Gastrocnemius medialis (tissue), 4 donors: ENCODE data around the gene CACNA2D3. TPM values are rescaled to one million over a fixed set of nuclear protein-coding genes. Genes with fewer than 3 reads are reported as not detected.

Source experiments
- ATAC-seq, 2 donors: fragments of 150-250 bp; one replicate each; pipeline ENCODE4 v1.9.1; 2016
- DNase-seq, 2 donors: peaks; one replicate each; pipeline ENCODE4 v3.0.0-alpha.2; 2019
- H3K27ac ChIP-seq, 4 donors: fragments of 200-600 bp; sonication (generic); 1 replicate in 1 of 4; 2 replicates in 3 of 4; pipeline ENCODE4 v1.5.1; 2016 to 2018; ENCODE audit warnings: mild to moderate bottlenecking in 2 of 4, moderate library complexity in 1 of 4
- H3K27me3 ChIP-seq, 3 donors: fragments of 200-600 bp; sonication (generic) in 2 of 3; 1 replicate in 1 of 3; 2 replicates in 2 of 3; pipeline versions ENCODE4 v1.5.1 to v1.6.0; 2016 to 2019; ENCODE audit warnings: mild to moderate bottlenecking in 1 of 3, moderate library complexity in 1 of 3
- H3K36me3 ChIP-seq, 2 donors: fragments of 200-600 bp; sonication (generic) in 1 of 2; one replicate each; pipeline ENCODE4 v1.5.1; 2017 to 2018
- H3K4me1 ChIP-seq, 2 donors: fragments of 200-600 bp; sonication (generic) in 1 of 2; one replicate each; pipeline ENCODE4 v1.5.1; 2016 to 2017; ENCODE audit warnings: mild to moderate bottlenecking in 2 of 2
- H3K4me3 ChIP-seq, 4 donors: fragments of 200-600 bp; sonication (generic) in 3 of 4; 1 replicate in 1 of 4; 2 replicates in 3 of 4; pipeline ENCODE4 v1.5.1; 2016 to 2019; ENCODE audit warnings: mild to moderate bottlenecking in 2 of 4
- H3K9me3 ChIP-seq, 3 donors: fragments of 200-600 bp; sonication (generic) in 2 of 3; 1 replicate in 1 of 3; 2 replicates in 2 of 3; pipeline ENCODE4 v1.5.1; 2016 to 2019
- CTCF ChIP-seq, 5 experiments: fragments of 450-650 bp in 3 of 5; fragments of 200-600 bp in 2 of 5; sonication (generic) in 2 of 5; IDR thresholded peaks in 4 of 5; conservative IDR thresholded peaks in 1 of 5; 1 replicate in 4 of 5; 2 replicates in 1 of 5; pipeline ENCODE4 v1.5.1; 2016 to 2019; ENCODE audit warnings: antibody characterized with exemption in 5 of 5, mild to moderate bottlenecking in 3 of 5, moderate library complexity in 3 of 5
- POLR2A ChIP-seq, 2 donors: fragments of 450-650 bp; IDR thresholded peaks; one replicate each; pipeline ENCODE4 v1.6.1; 2017; ENCODE audit warnings: antibody characterized with exemption in 2 of 2, mild to moderate bottlenecking in 2 of 2, moderate library complexity in 2 of 2
- in situ Hi-C, 4 donors: fragments of 200-750 bp; cut with MboI; loops; one replicate each; pipeline versions ENCODE4 v1.15.0 to v1.8.0; 2017; ENCODE audit warnings: low sequenced_read_pairs in 4 of 4
- intact Hi-C: fragments of 100-400 bp; cut with DNase I; formaldehyde crosslinking; loops from one replicate; pipeline ENCODE4 v1.15.1; 2023; ENCODE audit warnings: low total_unique reads
- total RNA-seq, 4 donors: library from RNA; depleted of rRNA; stranded (reverse); fragments of >200 nt; gene quantifications; one replicate each; pipeline versions ENCODE4 v1.1.0 to v1.2.3, GENCODE V29; 2016

CACNA2D3 gene
- total RNA-seq, 4 donors from 2014 or later = 4.7 to 14.4 (median 7.1) TPM

- no peak overlapping the region for H3K4me3 ChIP-seq
- no peaks in the 10 kb centered on the region for H3K36me3 ChIP-seq
- in situ Hi-C loops = loop anchor here in 2 of 4 donors (10.0 to 25.0 kb wide), 3 partner anchors 91 to 219 kb away; no protein-coding TSS in a partner anchor
- intact Hi-C loops = no loop called here
- no peak overlapping the region for H3K27ac ChIP-seq
- H3K9me3 ChIP-seq = no peaks in the 10 kb centered on the region
- ATAC-seq (no peak), DNase-seq (no peak)
- peaks cover 16 to 20% of the 10 kb centered on the region in 2 donors for H3K4me1 ChIP-seq
- TF ChIP-seq CTCF (IDR thresholded peaks at IDR 0.05 in 4 of 5, conservative IDR thresholded peaks at IDR 0.05 in 1 of 5) (no peak), POLR2A (IDR thresholded peaks at IDR 0.05) (no peak)
- H3K27me3 ChIP-seq = no peaks in the 10 kb centered on the region
These were observed 833.6 kb downstream of the CACNA2D3 start for GRCh38 chr3:54955941-54956340.

GRCh38 chr3:54957711-54958110, 835.4 kb downstream of the CACNA2D3 start:
- ATAC-seq (no peak), DNase-seq (no peak)
- Histone ChIP-seq H3K36me3 (no peaks in the 10 kb centered on the region), H3K4me1 (peaks cover 8 to 14% of the 10 kb centered on the region in 2 donors), H3K4me3 (no peak overlapping the region), H3K27ac (no peak overlapping the region), H3K9me3 (no peaks in the 10 kb centered on the region), H3K27me3 (no peaks in the 10 kb centered on the region)
- intact Hi-C loops = no loop called here
- TF ChIP-seq POLR2A (IDR thresholded peaks at IDR 0.05) (no peak), CTCF (IDR thresholded peaks at IDR 0.05 in 4 of 5, conservative IDR thresholded peaks at IDR 0.05 in 1 of 5) (no peak)
- in situ Hi-C loops = loop anchor here in 2 of 4 donors (10.0 to 25.0 kb wide), 3 partner anchors 93 to 217 kb away; no protein-coding TSS in a partner anchor

GRCh38 chr3:54960082-54960481, 837.7 kb downstream of the CACNA2D3 start:
- in situ Hi-C loops = loop anchor here in 1 of 4 donors (25.0 kb wide), 1 partner anchor 98 kb away; no protein-coding TSS in a partner anchor
- DNase-seq (no peak), ATAC-seq (no peak)
- Histone ChIP-seq H3K4me3 (no peak overlapping the region), H3K36me3 (no peaks in the 10 kb centered on the region), H3K27me3 (no peaks in the 10 kb centered on the region), H3K4me1 (no peaks in the 10 kb centered on the region), H3K9me3 (no peaks in the 10 kb centered on the region), H3K27ac (no peak overlapping the region)
- intact Hi-C loops = no loop called here
- TF ChIP-seq POLR2A (IDR thresholded peaks at IDR 0.05) = no peak

- Histone ChIP-seq H3K27ac (no peak overlapping the region), H3K27me3 (no peaks in the 10 kb centered on the region), H3K36me3 (no peaks in the 10 kb centered on the region), H3K9me3 (no peaks in the 10 kb centered on the region), H3K4me1 (no peaks in the 10 kb centered on the region), H3K4me3 (no peak overlapping the region)
- intact Hi-C loops (no loop called here), in situ Hi-C loops (loop anchor here in 1 of 4 donors (25.0 kb wide), 1 partner anchor 98 kb away; no protein-coding TSS in a partner anchor)
- TF ChIP-seq CTCF (IDR thresholded peaks at IDR 0.05 in 4 of 5, conservative IDR thresholded peaks at IDR 0.05 in 1 of 5) (no peak), POLR2A (IDR thresholded peaks at IDR 0.05) (no peak)
- DNase-seq = no peak
- no peak for ATAC-seq
These were observed 838.3 kb downstream of the CACNA2D3 start for GRCh38 chr3:54960701-54961100.

- ATAC-seq (no peak), DNase-seq (no peak)
- H3K27ac ChIP-seq = no peak overlapping the region
- H3K9me3 ChIP-seq = no peaks in the 10 kb centered on the region
- no peaks in the 10 kb centered on the region for H3K27me3 ChIP-seq
- no peaks in the 10 kb centered on the region for H3K4me1 ChIP-seq
- no peak overlapping the region for H3K4me3 ChIP-seq
- intact Hi-C loops = no loop called here
- in situ Hi-C loops = loop anchor here in 1 of 4 donors (25.0 kb wide), 1 partner anchor 100 kb away; no protein-coding TSS in a partner anchor
- TF ChIP-seq CTCF (IDR thresholded peaks at IDR 0.05 in 4 of 5, conservative IDR thresholded peaks at IDR 0.05 in 1 of 5) (no peak), POLR2A (IDR thresholded peaks at IDR 0.05) (no peak)
- no peaks in the 10 kb centered on the region for H3K36me3 ChIP-seq
These were observed 839.8 kb downstream of the CACNA2D3 start for GRCh38 chr3:54962200-54962599.
